GM21825 (cell line): ENCODE measurements around the gene RPL29.
A peak's percentile ranks its signal among the peaks of the same experiment; 100 is the strongest.

Experiments used
- ATAC-seq: cut with Tn5 transposase; IDR thresholded peaks from one replicate; pipeline ENCODE4 v1.9.1; 2021; ENCODE audit warnings: mild to moderate bottlenecking, moderate library complexity; ENCODE audit not compliant: unreplicated experiment

The RPL29 gene

DNA sequence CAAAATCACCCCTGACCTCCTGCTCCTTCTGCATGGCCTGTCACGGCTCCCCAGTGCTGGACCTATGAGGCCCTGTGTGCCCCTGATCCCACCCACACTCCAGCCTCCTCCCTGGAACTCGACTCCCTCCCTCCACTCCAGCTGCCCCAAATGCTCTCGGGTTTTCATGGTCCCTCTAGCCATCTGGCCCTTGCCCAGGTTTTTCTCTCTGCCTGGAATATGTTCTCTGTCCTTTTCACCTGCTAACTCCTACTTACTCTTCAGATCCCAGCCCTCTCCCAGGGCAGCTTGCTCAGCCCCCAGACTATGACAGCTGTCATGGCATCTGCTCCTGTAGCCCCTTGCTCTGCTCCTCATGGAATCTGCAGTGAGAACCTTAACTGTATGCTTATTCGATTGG lies 30.3 kb upstream of the RPL29 start:
- ATAC-seq = no peak

GRCh38 chr3:52025453-52025852 lies 29.8 kb upstream of the RPL29 start:
- ATAC-seq = no peak

DNA sequence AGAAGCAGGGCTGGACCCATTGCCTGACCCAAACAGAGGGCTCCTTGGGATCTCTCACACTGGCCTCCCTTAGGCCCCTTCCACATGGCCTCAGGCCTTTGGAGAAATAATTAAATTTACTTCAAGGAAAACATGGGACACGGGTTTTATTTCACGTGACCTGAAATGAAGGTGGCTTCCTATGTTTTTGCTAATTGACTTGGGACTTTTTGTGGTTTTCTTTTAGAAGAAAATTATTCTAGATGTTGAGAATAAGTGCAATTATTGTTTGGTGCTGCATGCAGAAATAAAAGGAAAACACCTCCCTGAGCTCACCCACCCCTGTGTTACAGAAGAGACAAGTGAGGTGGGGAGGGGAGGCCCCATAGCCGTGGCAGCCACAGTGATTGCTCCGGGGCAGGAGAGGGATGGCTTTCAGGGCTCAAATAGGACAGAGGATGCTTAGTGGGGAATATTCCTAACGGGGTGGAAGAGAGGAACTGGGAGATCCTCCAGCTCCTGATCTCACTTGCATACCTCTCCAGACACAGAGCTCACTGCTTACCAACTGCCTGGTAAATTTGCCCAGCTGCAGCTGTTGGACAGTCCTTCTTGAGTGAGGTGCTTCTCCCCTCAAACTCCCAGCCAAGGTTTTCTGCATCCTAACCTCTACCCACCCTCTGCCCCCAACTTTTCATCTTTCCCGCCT lies 29.2 kb upstream of the RPL29 start:
- no peak for ATAC-seq

DNA sequence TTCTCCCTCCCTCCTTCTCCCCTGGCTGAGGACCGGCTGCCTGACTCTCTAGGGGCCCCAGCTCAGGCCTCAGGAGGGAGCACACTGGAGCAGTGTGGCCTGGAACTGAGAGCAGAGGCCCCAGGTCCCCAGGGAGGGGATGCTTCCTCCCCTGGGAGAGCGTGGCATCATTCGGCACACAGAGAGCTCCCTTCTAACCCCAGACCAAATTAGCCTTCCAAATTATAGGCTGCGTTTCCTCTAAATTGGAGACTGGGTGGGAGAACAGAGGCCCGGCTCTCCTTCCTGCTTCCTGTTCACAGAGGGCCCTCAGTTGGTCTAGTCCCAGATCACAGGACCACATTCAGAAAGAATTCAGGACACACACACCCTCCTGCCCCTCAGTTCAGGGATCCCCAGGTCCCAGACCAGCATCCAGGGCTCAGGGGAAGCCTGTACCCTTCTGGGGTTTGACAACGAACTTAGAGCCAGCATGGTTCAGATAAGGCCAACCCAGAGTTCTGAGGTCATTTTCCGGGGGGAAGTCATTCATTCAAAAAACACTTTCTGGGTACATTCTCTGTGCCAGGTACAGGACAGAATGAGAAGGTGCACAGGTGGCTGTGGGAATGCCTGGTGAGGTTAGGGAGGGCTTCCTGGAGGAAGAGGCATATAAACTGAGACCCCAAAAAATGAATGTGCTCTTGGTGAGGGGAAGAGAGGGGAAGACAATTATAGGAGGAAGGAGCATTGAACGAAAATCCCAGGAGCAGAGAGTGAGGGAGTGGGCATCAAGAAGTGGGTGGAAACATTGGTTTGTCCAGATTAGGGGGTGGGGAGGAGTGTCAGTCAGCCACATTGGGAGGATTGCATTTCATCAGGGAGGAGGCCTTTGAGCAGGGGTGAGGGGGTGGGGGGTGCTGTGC lies 28.4 kb upstream of the RPL29 start:
- ATAC-seq = peak; percentile 64

DNA sequence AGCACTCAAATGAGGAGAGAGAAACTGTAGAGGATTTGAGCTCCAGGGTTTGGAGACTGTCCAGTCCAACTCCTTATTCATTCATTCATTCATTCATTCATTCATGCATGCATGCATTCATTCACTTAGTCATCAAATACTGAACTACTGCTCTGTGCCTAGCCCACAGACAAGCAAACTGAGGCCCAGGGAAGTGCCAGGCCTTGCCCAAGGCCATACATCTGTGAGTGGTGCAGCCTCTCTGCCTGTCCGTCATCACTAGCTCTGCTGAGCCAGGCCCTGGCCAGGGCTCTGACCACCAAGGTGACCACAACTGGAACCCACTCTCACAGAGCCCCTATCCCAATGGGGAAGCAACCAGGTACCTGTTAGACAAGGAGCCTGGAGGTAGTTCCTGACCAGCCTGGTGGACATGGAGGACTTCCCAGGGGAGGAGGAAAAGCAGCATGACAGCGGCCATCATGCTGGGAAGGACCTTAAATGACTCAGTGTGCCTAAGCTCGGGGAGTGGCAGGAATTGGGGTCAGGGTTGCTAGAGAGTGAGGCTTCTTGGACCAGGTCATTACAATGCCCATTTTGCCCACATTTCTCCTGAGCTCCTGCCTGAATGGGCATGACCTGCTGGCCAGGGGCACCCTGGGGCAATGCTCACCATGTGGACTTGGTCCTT lies 27.5 kb upstream of the RPL29 start:
- ATAC-seq = no peak

GRCh38 chr3:52022323-52023100 lies 26.8 kb upstream of the RPL29 start:
- ATAC-seq = no peak

- ATAC-seq = no peak
Measured at GRCh38 chr3:52021489-52022268, 26.0 kb upstream of the RPL29 start.

- ATAC-seq = no peak
Measured at GRCh38 chr3:52020796-52021195, 25.1 kb upstream of the RPL29 start.

GRCh38 chr3:52019352-52020080 lies 23.8 kb upstream of the RPL29 start:
- no peak for ATAC-seq

DNA sequence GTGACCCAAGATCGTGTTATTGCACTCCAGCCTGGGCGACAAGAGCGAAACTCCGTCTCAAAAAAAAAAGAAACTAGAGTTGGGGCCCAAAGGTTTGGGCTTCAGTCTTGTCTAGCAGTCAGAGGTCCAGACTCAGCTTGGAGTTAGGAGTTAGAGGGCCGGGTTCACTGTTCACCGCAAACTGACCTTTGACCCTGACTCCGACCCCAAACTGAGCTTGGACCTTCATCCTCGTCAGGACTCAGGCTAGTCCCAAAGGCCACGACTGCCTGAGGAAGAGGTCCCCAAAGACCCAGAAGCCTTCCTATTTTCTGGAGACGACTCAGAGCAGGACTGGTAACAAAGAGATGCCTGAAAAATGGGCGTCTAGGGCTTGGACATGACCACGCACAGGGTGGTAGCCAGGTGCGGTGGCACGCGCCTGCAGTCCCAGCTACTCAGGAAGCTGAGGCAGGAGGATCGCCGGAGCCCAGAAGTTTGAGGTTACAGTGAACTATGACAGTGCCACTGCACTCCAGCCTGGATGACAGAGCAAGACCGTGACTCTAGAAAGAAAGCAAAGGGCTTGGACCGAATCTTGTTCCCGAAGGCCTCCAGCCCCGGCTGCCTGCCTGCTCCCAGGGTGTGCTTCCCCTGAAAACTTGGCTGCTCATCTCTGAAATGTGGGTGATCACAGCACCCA lies 22.8 kb upstream of the RPL29 start:
- no peak for ATAC-seq

- ATAC-seq = no peak
Measured at GRCh38 chr3:52017586-52017985, 21.9 kb upstream of the RPL29 start.

DNA sequence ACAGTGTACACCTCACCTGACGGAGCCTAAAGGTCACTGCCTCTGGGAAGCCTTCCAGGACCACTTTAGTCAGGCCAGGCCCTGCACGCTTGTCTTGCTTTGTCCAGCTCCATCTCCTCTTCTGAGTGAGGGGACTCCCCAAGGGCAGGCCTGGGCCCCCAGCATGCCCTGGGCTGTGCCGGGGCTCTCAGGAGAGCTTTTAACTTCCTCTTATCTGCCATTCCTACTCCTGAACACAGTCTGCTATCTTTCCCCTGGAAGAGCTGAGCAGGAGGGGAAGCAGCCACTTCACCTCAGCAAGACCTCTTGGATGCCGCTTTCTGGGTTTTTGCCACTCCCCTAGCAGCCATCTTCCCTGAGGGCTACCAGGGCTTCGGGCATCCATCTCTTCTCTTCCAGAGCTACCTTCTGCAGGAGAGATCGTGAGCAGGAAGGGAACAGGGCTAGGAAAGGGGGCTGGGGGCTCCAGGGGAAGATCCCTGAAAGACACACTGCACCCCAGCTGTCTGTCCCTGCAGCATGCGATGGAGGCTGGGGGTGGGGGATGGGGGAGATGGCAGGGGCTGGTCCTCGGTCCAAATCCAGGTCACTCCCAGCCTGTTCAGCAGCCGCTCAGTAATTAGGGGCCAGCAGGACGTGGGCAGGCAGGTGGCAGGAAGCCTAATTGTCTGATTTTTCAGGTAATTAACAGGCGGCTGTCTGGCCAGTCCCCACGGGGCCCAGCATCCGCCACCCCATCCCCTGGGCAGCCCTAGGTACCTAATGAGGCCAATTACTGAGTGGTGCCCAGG lies 19.9 kb upstream of the RPL29 start:
- no peak for ATAC-seq

GRCh38 chr3:52014613-52015012 lies 18.9 kb upstream of the RPL29 start:
- ATAC-seq = no peak

DNA sequence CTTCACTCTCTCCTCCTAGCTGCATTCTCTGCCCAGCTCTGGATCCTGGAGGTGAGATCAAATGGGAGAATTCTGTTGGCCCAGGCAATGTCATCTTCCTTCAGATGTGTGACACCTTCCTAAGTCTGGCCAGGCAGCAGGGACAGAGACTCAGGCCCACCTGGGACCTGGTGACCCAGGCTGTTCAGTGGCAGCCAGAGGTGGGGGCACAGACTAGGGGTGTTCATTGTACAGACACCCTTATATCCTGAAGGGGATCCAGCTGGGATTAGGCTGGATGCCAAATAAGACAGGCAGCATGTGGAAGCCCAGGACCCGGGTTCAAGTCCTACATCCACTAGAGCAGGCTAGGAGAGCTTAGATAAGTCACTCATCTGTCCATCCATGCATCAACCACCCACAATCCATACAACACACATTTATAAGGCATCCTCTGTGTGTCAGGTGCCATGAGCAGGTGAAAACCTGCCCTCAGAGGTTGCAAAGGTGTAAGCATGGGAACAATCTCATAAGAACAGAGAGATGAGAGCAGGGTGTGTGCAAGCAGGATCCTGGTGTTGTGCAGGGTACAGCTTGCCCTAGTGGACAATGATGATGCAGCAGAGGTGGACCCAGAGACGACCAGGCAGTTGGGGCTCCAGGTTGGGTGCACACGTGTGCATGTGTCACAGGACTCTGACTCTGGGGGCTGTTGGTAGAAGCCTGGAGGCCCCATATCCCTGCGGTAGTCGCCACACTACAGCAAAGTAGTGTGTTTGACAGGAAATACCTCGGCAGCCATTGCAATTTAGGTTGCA lies 18.3 kb upstream of the RPL29 start:
- ATAC-seq = no peak

DNA sequence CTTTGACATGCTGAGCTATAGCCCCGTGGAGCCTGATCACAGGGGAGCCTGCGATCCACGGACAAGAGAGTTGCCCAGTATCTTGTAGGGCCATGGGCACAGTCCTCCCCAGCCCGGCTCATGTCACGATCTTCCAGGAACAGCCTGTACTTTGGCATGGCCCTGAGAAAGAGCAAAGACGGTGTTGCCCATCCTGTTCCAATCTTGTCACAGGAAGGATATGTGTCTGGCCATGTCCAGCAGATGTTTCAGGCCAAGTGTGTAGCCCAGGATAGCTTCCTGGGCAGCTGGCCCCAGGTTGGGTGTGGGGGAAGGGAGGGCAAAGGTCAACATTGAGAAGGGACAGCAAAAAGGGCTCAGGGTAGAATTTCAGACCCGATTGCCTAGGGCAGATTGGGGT lies 17.0 kb upstream of the RPL29 start:
- ATAC-seq = no peak

GRCh38 chr3:52010431-52010830 lies 14.7 kb upstream of the RPL29 start:
- ATAC-seq = no peak

- no peak for ATAC-seq
Measured at GRCh38 chr3:52007291-52007690, 11.6 kb upstream of the RPL29 start.

- ATAC-seq = no peak
Measured at GRCh38 chr3:52006820-52007133, 11.1 kb upstream of the RPL29 start.
